RWPE2 (cell line): ENCODE data around the gene RADIL.

Experiments used
- ATAC-seq: fragments of 200-7000 bp; cut with Tn5 transposase; 3 replicates; pipeline ENCODE4 v1.9.1; 2021; ENCODE audit warnings: low read depth
- DNase-seq: peaks from one replicate; pipeline ENCODE4 v3.0.0-alpha.2; 2020; ENCODE audit warnings: low spot score
- H3K27ac ChIP-seq: fragments of 450-650 bp; 2 replicates; pipeline ENCODE4 v1.5.1; 2017; ENCODE audit warnings: mild to moderate bottlenecking; ENCODE audit not compliant: poor library complexity, severe bottlenecking
- H3K27me3 ChIP-seq: fragments of 250-450 bp; sonication (Bioruptor Pico); 2 replicates; pipeline ENCODE4 v1.5.1; 2021; ENCODE audit warnings: mild to moderate bottlenecking, moderate library complexity; ENCODE audit not compliant: insufficient read depth, poor library complexity, severe bottlenecking
- H3K36me3 ChIP-seq: fragments of 250-450 bp; sonication (Bioruptor Pico); 2 replicates; pipeline ENCODE4 v1.5.1; 2020; ENCODE audit warnings: low read depth, mild to moderate bottlenecking, moderate library complexity
- H3K4me1 ChIP-seq: fragments of 250-450 bp; sonication (Bioruptor Pico); 2 replicates; pipeline ENCODE4 v1.5.1; 2021; ENCODE audit warnings: mild to moderate bottlenecking, moderate library complexity; ENCODE audit not compliant: insufficient read depth, poor library complexity, severe bottlenecking
- H3K4me3 ChIP-seq: fragments of 250-450 bp; sonication (Bioruptor Pico); 2 replicates; pipeline ENCODE4 v1.5.1; 2021; ENCODE audit warnings: mild to moderate bottlenecking, moderate library complexity; ENCODE audit not compliant: severe bottlenecking
- H3K9me3 ChIP-seq: fragments of 250-450 bp; sonication (Bioruptor Pico); 2 replicates; pipeline ENCODE4 v1.5.1; 2021; ENCODE audit warnings: mild to moderate bottlenecking, moderate library complexity; ENCODE audit not compliant: severe bottlenecking
- CTCF ChIP-seq: fragments of 450-650 bp; IDR thresholded peaks from one replicate; pipeline ENCODE4 v1.5.1; 2017; ENCODE audit warnings: mild to moderate bottlenecking, moderate library complexity; ENCODE audit not compliant: poor library complexity, severe bottlenecking

Gene RADIL

DNA sequence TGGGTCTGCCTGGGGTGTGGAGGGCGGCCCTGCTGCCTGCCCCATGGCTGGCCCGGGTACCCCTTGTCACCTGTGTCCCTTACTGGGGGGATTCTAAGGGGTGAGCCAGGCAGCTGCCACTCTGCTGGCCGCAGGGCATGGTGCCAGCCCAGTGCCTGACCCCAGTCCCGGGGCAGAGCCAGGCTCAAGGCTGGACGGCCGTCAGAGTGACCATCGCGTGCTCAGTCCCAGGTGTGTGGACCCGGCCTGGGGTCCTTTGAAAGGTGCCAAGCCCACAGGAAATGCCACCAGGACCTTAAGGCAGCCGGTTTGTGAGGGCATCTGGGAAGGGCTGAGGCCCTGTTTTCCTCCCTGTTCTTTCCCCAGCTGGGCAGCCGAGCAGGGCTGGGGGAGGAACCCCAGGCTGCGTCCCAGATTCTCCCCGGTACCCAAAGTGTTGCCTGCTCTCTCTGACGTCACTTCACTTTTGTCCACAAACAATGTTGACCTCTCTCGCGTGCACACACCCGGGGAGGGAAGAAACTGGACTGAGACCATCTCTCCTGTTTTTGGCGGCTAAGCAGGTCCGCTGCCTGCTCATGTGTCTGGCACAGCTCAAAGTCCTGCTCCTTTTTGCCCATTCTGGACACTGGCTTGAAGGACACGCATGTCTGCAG is 59.3 kb downstream of the RADIL start:
- ATAC-seq (no peak), DNase-seq (no peak)
- no peaks in the 10 kb centered on the region for H3K4me1 ChIP-seq
- TF ChIP-seq CTCF: no peak
- no peaks in the 10 kb centered on the region for H3K27me3 ChIP-seq
- H3K9me3 ChIP-seq: no peaks in the 10 kb centered on the region
- H3K36me3 ChIP-seq: no peaks in the 10 kb centered on the region
- no peak overlapping the region for H3K27ac ChIP-seq
- no peak overlapping the region for H3K4me3 ChIP-seq

DNA sequence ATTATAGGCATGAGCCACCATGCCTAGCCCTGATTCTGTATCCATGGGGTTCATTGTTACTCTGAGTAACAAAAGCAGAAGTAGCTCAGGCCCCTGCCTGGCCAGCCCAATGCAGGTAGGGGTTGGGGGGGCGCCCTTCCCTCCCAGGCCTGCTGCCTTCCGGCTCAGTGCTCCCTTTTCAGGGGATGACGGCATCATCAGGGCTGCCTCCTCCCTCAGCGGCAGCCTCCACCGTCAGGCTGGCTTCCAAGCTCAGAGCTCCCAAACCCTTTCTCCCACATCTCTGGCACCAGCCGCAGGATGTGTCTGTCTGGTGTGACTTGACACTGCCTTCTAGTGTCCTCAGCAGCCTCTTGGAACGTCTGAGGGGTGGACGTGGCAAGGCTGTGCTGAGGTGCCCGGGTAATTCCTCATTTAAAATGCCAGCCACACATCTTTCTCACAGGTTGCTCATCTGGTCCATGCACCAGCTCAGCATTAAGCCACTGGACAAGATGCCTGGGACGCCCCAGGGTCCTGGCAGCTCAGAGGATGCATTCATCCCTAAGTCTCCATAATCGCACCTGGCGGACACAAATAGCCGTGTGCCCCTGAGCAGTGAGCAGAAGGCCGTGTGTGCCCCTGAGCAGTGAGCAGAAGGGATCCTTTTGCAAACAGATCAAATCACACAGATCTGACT is 59.9 kb downstream of the RADIL start:
- Histone ChIP-seq H3K27me3 (no peaks in the 10 kb centered on the region), H3K36me3 (no peaks in the 10 kb centered on the region), H3K9me3 (no peaks in the 10 kb centered on the region), H3K4me1 (no peaks in the 10 kb centered on the region), H3K4me3 (no peak overlapping the region), H3K27ac (no peak overlapping the region)
- DNase-seq (no peak), ATAC-seq (no peak)
- TF ChIP-seq CTCF: no peak

GRCh38 chr7:4822677-4823076 is 60.8 kb downstream of the RADIL start:
- Histone ChIP-seq H3K4me3 (no peak overlapping the region), H3K9me3 (no peaks in the 10 kb centered on the region), H3K27ac (no peak overlapping the region), H3K27me3 (no peaks in the 10 kb centered on the region), H3K36me3 (no peaks in the 10 kb centered on the region), H3K4me1 (no peaks in the 10 kb centered on the region)
- TF ChIP-seq CTCF: no peak
- DNase-seq: no peak
- no peak for ATAC-seq

- no peaks in the 10 kb centered on the region for H3K9me3 ChIP-seq
- no peak overlapping the region for H3K27ac ChIP-seq
- no peaks in the 10 kb centered on the region for H3K36me3 ChIP-seq
- H3K27me3 ChIP-seq: no peaks in the 10 kb centered on the region
- DNase-seq: no peak
- H3K4me1 ChIP-seq: no peaks in the 10 kb centered on the region
- no peak overlapping the region for H3K4me3 ChIP-seq
- TF ChIP-seq CTCF: no peak
- ATAC-seq: no peak
Measured at GRCh38 chr7:4820967-4821471, 62.5 kb downstream of the RADIL start.

GRCh38 chr7:4820405-4820966 is 63.0 kb downstream of the RADIL start:
- H3K36me3 ChIP-seq: no peaks in the 10 kb centered on the region
- no peaks in the 10 kb centered on the region for H3K4me1 ChIP-seq
- ATAC-seq: no peak
- no peaks in the 10 kb centered on the region for H3K27me3 ChIP-seq
- no peak overlapping the region for H3K27ac ChIP-seq
- no peaks in the 10 kb centered on the region for H3K9me3 ChIP-seq
- H3K4me3 ChIP-seq: no peak overlapping the region
- DNase-seq: no peak
- TF ChIP-seq CTCF: no peak
